NCI-H69 (cell line): Measurements from ENCODE around the gene PAPPA.

Experiments used
- DNase-seq: peaks from one replicate; lab custom pipeline; 2025; lab: John Stamatoyannopoulos, UW

Gene PAPPA

GRCh38 chr9:116345393-116345792 is 191.8 kb downstream of the PAPPA start:
- DNase-seq, result no peak

DNA sequence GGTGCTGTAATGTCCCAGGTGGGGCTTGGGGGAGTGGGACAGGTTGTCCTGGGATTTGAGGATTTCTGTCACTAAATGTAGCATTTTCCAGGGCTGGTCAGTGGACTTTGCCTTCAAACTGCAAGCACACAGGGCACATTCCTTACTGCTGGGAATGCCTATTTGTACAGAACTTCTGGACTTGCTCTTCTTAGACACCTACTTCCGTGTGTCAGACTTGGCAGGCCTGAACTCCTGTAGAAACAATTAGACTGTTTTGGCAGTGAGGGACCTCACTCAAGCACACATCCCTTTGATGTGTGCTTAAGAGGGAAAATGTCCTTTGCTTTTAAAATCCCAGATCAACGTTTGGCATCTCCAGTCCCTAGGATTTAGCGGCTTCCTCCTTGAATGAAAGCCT is 192.2 kb downstream of the PAPPA start:
- DNase-seq, result no peak

DNA sequence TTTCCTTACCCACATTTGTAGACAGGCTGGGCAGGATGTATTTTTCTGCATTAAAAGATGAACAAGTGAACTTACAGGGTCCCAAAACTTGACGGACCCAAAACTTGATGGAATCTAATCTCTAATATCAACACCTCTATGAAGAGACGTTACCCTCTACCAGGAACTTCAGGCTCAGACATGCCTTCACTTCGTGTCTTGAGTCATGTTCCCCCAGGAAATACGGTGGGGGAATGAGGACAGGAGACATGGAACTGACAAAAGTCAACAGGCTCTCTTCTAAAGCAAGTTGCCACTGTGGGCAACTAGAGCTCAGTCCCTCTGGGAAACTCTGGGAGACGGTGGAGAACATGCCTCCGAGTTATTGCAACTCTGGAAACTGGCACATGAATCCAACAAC is 196.1 kb downstream of the PAPPA start:
- no peak for DNase-seq

GRCh38 chr9:116350213-116350612 is 196.6 kb downstream of the PAPPA start:
- no peak for DNase-seq

- DNase-seq, result no peak
Observed at GRCh38 chr9:116352958-116353357, 199.4 kb downstream of the PAPPA start.

DNA sequence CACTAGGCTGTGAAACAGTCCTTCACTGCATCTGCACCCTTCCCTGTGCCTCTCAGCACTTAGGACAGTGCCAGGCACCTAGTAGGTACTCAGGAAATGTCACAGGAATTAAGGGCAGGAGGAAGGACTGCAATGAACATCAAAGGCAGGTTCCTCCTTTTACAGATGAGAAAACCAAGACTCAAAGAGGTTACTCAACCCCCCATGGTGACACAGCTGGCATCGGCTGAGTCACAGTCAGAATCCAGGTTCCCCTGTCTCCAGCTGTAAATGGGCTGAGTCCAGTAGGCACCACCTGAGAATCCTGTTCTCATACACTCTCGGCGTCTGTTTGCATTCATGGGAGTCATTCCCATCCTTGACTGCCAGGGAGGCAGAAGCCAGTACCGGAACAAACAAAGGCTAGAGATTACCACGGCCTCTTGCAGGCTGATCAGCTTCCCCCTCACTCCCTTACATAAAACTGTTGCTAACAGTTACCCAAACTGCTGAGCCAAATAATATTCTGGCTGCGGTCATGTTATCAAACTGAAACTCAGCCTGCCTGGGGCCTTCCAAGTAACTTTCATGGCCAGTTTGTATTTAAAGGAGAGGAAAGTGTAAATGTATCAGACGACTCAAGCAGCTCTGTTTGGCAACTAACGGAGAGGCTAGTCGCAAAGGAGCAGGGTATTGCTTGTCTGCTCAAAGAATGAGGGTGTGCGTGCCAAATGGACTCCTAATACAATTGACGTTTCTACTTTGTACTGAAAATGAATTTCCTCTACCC is 201.7 kb downstream of the PAPPA start:
- peak; percentile 91 for DNase-seq

GRCh38 chr9:116358251-116358650 is 204.7 kb downstream of the PAPPA start:
- DNase-seq, result no peak

DNA sequence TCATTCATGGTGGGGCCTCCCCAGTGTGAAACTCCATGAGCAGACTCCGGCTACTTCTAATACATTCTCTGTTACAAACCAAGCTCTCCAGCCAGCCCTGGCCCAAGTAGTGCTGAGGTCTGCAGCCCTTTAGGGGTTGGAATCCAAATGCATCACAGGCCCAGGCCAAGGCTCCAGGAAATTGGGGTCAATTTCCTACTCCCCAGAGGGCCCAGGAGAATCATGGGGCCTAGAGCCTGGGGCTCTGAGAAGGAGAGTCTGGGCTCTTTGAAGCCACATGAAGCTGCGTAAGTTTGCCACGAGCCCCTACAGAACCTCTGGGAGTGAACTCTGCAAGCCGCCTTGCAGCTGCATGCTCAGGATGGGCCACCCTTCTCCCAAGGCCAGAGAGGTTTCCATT is 206.4 kb downstream of the PAPPA start:
- DNase-seq, result no peak

DNA sequence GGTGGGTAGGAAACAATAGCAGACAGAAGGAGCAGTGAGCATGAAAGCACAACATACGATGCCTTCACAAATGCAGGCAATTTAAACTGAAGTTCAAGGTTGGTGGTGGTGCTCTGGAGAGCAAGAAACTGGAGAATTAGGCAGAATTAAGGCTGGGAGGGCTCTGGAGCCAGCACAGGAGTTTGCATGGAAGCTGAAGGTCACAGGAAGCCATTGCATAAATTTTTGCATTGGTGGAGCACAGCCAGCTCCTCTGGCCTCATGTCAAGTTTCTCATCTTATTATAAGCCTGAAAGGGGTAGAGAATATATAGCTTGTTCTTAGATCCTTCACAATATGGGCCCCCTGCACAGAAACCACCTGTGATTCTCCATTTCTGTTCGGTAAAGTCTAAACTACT is 207.4 kb downstream of the PAPPA start:
- DNase-seq, result peak; percentile 28

GRCh38 chr9:116361547-116361946 is 208.0 kb downstream of the PAPPA start:
- DNase-seq, result peak; percentile 28

DNA sequence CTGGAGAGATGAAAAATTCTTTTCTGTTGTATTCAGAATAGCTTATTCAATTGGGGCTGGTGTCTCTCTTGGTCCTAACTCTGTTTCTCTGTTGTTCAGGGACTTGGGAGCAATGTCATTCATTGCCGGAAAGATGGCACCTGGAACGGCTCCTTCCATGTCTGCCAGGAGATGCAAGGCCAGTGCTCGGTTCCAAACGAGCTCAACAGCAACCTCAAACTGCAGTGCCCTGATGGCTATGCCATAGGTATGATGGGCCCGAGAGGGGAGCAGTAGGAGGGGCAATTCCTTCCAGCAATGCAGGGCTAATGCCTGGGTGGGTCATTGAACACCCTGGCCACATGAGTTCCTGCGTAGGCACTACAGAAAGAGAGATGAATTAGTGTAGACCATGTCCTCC is 208.9 kb downstream of the PAPPA start:
- DNase-seq, result no peak

DNA sequence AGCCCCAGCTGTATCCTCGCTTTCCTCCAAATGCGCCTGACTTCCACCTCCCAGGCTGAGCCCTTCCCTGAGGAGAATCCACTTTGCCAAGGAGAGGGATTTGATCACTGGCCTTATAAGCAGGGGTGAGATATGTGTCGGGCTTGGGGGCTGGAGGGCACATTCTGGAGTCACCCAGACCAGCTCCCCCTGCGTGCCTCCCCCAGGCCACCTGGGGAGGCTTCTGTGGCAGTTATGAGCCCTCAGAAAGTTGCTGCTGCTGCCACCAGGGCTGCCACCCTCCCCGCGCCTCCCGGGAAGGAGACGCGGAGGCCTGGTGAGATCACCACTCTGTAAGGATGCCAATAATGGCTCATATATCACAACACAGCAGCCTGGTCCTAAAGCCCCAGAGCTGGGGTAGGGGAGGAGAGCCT is 211.5 kb downstream of the PAPPA start:
- peak; percentile 90 for DNase-seq

DNA sequence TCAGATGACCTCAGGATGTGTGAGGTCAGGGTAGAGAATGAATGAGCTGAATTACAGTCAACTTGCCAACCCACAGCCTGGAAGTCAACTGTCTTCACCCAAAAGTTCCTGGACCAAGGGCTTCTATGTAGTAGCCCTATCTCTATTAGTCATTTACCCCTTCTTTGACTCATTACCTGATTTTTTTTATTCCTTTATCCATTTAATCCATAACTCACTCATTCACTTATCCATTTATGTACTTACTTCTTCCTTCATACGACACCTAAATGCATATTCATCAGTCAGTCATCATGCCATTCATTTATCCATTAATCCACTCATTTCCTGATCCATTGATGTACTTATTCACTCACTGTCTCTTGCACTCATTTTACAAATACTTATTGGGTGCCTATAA is 212.7 kb downstream of the PAPPA start:
- no peak for DNase-seq

DNA sequence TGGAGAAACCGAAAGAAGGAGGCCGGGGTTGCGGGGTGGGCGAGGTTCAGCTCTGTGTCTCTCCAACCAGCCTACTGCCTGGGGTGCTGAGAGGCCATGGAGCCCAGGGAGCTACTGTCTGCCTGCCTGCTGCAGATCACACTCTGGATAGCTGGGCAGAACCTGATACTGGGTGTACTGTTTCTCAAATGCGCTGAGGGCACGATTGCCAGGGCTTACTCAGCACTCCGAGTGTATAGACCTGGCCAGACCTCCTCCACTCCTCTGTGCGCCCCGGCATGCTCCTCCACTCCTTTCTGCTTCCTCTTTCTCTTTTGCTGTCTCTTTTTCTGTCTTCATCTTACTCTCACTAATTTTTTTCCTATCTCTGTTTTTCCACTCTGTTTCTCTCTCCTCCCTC is 215.1 kb downstream of the PAPPA start:
- DNase-seq, result no peak

DNA sequence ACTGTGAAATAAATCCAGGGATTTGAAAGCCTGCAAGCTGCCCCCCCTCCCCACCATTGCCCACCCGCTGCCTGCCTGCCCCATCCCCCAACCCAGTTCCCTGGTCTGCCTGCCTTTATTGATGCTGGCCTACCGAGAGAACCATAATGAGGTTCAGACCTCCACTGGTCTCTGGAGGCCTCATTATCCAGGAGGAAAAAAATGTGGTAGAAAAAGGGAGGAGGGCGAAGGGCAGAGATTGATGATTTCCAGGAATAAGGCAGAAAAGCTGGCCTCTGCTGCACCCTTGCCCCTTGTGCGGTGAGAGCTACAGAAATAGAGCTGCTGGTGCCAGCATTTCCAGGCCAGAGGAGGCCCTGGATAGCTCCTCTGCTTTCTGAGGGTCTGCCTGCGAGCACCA is 216.1 kb downstream of the PAPPA start:
- DNase-seq, result peak; percentile 65

DNA sequence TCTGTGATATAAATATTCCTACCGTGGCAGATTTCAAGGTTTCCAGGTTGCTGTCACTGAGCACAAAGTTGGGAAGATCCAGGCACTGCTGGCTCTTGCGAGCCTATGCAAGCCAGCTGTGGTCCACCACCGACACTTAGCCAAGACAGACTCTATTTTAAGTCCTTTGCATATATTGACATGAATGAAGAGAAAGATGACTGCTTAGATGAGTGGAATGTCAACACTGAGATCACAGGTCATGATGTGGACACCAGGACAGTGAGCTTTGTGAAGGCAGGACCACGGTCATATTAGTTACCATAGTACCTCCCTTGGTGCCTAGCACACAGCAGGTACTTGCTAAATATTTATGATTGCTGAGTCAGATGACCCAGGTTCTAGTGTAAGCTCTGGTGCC is 217.0 kb downstream of the PAPPA start:
- DNase-seq, result no peak

- DNase-seq, result no peak
Observed at GRCh38 chr9:116372081-116372673, 218.6 kb downstream of the PAPPA start.

DNA sequence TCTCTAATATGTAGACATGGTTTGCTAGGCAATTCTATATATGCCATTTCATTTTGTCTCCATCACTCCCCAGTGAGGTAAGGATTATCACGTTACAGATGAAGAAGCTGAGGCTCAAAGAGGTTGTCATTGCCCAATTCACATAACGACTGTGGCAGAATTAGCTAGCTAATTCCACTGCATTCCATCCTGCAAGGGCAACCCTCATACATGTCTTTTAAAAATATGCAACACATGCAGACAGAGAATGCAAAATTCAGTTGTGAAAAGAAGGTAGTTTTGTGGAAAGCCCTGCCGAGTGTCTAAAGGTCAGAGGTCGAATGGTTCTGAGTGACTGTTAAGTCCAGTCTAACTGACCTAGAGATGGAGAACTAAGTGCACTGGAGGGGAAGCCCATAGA is 219.2 kb downstream of the PAPPA start:
- DNase-seq, result no peak

GRCh38 chr9:116377179-116377798 is 223.7 kb downstream of the PAPPA start:
- DNase-seq, result no peak

DNA sequence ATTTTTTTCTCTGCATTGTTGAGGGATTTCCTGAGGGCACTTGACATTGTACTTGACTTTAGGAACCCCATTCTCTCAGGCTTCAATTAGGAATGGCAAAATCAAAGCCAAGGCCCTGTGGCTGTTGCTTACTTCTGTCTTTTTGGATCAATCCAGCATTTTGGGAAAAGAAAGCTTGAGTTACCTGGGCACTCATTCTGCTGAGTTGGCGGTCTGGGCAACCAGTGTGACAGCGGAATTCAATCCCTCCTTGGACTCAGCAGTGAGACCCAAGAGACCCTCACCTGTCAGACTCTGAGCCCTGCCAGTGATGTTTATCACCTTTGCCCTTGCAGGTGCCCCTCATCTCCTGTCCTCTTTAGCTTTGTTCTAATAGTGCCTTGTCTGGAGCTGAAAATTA is 225.3 kb downstream of the PAPPA start:
- no peak for DNase-seq

- DNase-seq, result no peak
Observed at GRCh38 chr9:116379821-116380220, 226.2 kb downstream of the PAPPA start.

- no peak for DNase-seq
Observed at GRCh38 chr9:116380496-116380995, 227.0 kb downstream of the PAPPA start.

DNA sequence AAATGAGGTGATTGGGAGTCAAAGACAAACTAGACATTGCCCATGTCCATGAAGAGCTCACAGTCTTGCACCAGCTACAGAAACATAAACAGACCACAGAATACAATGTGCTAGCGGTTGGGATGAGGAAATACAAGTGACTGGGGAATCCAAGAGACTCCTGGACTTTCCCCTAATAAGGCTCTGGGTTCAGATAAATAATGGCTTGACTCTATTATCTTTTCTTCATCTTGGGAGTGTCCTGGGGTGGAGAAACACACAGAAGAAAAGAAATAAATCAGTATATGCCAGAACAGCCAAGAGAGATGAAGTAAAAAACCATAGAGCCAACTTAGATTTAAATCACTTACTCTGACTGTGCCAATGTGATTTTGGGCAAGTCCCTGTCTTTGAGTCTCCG is 227.8 kb downstream of the PAPPA start:
- no peak for DNase-seq
